HL-60 (cell line): ENCODE data around the gene TTLL1.

Source experiments
- CTCF ChIP-seq: IDR thresholded peaks from one replicate; pipeline ENCODE4 v1.5.1; 2011; ENCODE audit warnings: low read length, control low read depth, inconsistent platforms; ENCODE audit not compliant: insufficient read depth
- GABPA ChIP-seq: IDR thresholded peaks from 2 replicates; pipeline ENCODE4 v1.6.1; 2012; ENCODE audit warnings: low read depth
- POLR2AphosphoS5 ChIP-seq: IDR thresholded peaks from 2 replicates; pipeline ENCODE4 v1.6.1; 2012; ENCODE audit warnings: low read depth
- REST ChIP-seq: IDR thresholded peaks from 2 replicates; pipeline ENCODE4 v1.6.1; 2012; ENCODE audit warnings: low read depth; ENCODE audit not compliant: insufficient replicate concordance

- TF ChIP-seq CTCF (no peak), POLR2AphosphoS5 (no peak), REST (no peak), GABPA (no peak)
These were observed 71.4 kb downstream of the TTLL1 start for GRCh38 chr22:43017525-43018460.
